Muscle of arm (tissue), 12 donors: ENCODE data around the gene PCNA. TPM values are rescaled to one million over a fixed set of nuclear protein-coding genes. Genes with fewer than 3 reads are reported as not detected.

ENCODE experiments used
- DNase-seq: peaks from one replicate; pipeline ENCODE4 v3.0.0-alpha.2; 2013
- polyA plus RNA-seq, 12 donors: library from polyadenylated mRNA; unstranded; fragments of 120-200 nt; gene quantifications; one replicate each; pipeline ENCODE4 v1.2.1, GENCODE V29; 2013; ENCODE audit not compliant: insufficient read length in 12 of 12

The PCNA gene
- polyA plus RNA-seq, 12 donors = 33.6 to 102 (median 74.2) TPM; not detected in 1

DNA sequence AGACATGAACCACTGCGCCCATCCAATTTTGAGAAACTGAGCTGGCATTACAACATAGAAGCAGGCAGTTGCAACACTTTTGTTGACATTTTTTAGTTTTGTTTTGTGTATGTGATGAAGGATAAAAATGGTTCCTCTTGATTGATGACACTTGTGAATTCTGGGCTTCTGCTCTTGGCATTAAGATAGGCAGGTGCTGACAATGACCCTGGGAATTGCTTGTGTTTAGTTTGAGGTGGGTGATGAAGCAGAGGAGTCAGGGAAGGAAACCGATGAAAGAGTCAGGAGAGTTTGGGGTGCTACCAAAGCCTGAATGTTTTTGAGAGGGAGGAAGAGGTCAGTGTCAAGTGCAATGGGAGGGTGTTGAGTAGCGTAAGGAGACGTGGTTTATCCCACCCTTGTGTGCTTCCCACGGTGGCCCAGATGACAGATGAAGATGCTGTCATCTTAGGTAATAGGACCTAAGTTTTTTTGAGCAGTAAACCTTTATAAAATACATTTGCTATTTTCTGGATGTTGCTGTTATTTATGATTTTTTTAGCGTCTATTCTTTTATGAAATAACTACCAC lies 26.4 kb upstream of the PCNA start:
- no peak for DNase-seq

DNA sequence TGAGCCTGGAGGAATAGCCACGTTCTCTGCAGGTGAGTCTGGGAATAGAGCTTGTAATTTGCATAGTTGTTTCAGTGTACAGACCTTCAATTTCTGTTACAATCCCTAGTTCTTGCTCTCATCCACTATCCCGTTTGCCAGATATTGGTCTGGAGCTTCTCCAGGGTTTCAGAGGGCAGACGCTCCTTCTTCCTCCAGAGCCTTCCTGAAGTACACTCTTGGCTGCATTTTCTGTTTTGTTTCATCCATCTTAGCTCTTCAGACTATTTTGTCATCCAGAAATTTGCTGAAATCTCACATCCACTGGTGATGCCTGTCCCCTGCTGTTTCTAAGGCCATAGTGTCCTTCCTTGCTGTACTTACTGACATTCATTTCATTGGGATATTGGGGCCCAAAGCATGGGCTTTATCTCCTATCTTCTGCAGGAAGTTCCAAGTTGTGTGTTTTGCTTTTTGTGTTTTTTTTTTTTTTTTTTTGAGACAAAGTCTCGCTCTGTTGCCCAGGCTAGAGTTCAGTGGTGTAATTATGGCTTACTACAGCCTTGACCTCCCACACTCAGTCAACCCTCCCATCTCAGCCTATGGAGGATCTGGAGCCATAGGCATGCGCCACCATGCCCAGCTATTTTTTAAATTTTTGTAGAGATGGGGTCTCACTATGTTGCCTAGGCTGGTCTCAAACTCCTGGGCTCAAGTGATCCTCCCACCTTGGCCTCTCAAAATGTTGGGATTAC lies 25.8 kb upstream of the PCNA start:
- no peak for DNase-seq

DNA sequence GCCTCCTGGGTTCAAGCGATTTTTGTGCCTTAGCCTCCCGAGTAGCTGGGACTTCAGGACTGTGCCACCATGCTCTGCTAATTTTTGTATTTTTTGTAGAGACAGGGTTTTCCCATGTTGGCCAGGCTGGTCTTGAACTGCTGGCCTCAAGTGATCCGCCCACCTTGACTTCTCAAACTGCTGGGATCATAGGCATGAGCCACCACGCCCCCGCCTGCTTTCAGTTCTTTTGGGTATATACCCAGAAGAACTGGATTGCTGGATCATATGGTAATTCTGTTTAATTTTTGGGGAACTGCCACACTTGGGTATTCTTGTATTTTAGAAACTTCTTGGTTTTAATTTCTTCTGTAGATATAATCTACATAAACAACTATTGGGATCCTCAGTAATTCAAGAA lies 24.1 kb upstream of the PCNA start:
- DNase-seq = no peak

DNA sequence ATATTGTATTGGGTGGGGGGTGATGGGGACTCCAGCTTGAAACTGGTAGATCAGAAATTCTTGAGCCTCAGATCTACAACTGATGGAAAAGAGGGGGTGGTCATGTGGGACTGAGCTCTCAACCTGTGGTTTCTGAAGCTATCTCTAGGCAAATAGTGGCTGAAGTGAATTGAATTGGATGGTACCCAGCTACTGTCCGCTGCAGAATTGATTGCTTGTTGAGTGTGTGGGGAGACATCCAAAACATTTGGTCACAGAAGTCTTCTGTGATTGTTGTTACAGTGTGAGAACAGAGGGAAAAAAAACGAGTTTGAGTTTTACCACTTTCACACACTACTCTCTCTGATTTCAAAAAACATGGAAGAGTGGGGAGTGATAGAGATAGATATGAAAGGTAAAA lies 21.9 kb upstream of the PCNA start:
- DNase-seq = no peak

DNA sequence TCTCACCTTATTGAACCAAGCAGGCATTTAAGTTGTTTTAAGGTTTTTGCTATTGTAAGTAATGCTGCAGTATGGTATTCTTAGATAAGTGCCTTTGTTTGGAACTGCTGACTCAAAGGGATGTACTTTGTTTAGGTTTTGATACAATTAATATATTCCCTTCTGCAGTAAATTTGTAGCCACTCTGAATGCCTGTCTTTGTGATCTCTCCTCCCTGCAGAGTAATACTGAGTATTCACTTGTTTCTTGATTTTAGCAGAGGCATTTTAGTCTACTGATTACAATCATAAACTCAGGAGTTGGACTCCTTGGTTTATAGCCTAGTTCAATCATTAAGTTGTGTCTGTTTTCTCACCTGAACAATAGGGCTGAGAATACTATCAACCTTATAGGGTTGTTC lies 20.4 kb upstream of the PCNA start:
- DNase-seq = no peak

DNA sequence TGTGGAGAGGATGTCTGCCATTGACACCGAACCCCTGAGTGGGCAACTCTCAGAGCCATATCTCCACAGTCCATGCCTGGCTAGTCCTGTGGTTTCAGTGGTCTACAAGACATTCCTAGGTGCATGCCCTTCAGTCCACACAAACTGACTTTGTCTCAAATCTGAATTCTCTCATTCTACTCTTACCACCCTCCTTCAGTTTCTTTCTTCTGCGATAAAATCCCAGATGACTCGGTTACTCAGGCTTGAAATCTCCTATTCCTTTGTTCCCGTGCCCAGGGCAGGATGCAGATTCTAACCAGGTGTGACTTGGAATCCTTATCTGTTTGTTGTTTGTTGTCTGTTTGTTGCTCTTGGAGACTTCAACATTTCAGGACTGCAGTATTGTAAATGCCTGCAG lies 16.3 kb upstream of the PCNA start:
- no peak for DNase-seq

DNA sequence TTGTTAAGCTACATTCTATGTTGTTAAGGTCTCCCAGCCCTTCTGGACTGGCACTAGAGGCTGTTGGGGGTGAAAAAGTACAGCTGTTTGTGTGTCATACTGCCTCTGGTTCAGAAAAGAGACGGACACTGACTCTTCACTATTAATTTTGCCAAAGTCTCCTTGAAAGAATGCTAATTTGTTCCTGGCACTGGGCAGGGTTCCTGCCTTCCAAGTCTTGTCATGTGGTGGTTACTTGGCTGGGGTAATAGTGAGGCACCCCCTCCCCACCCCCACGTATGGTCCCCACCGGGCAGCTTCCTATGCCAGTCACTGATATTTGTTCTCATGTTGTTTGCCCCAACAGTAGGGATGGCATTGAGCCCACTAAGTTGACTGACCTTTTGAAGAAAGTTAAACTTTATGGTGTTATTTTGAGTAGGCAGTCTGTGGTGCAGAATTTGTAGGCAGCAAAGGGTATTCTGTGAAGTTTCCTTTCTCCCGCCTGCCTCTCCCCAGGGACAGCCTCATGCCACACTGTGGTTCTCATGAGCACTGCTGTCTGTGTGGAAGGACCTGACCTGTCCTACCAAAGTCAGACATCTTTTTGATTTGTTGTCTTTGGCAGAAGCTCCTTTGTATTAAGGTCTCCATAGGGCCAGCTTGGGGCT lies 15.7 kb upstream of the PCNA start:
- no peak for DNase-seq

DNA sequence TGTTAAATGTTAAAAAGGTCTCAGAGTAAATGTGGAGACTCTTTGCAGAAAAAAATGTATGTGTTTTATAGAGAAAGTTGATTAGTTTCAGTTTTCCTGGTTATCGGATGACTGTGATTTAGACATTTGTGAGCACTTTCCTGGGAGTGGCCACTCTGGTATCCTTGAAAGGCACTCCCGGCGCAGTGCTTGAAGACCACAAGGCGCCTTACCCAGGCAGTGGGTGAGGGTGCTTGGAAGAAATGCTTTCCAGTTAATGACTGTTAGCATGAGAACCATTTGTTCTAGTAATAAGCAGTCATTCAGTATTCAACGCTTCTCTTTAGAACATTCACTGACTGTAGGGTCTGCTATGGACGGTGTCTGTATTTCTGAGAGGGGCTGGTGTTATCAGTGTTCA lies 14.2 kb upstream of the PCNA start:
- DNase-seq = no peak

DNA sequence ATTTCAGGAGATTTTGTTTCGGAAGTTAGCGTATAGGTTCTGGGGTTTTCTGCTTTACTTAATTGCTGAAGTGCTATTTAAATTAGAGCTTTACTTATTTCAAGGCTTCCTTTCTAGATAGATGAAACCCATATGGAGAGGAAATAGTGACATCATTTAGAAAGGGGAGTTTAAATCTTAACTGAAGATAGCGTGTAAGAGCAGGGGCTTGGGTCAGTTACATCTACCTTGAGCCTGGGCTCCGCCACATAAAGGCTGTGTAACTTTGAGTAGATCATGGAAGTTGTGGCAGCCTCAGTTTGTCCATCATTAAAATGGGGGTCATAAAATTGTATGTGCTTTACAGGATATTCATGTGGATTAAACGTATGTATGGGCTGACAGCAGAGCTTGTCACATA lies 11.7 kb upstream of the PCNA start:
- DNase-seq = no peak

DNA sequence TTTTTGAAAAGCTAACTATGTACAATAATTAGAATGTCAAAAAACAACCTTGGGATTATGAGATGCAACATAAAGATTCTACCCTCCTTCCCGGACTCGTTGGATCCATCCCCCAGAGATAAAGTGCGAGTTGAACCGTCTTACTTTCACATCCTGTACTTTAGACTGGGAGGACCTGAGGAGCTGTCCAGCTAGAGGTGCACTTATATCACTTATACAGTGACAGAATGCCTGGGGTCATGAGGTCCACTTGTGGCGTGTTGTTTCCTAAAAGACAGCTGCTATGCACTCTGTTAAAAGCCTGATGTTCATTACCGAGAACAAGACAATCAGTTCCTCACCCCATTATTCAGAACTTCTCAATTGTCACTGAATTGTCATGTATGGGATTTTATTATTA lies 9.1 kb upstream of the PCNA start:
- no peak for DNase-seq

DNA sequence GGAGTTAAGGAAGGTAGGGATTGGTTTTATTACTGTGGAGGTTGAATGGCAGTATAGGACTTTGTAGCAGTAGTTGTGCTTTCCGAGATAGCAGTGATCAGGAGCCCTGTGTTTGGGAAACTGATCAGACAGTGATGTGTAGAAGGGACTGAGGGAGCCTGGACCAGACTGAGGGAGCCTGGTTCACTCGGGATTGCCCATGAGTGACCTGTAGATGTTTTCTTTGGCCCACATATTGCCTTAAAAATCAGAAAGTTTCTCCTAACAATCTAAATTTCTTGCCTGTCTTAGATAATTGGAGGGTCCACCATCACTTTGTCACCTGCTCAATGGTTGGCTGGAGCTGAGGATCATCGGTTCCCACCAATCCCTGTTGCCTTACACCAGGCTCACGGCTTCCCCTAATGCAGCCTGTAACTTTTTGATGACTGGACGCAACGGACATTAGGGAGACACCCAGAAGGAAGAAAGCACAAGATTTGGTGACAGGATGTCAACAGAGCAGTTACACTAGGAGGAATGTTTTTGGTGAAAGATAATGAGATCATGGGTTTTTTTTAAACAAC lies 8.2 kb upstream of the PCNA start:
- no peak for DNase-seq

DNA sequence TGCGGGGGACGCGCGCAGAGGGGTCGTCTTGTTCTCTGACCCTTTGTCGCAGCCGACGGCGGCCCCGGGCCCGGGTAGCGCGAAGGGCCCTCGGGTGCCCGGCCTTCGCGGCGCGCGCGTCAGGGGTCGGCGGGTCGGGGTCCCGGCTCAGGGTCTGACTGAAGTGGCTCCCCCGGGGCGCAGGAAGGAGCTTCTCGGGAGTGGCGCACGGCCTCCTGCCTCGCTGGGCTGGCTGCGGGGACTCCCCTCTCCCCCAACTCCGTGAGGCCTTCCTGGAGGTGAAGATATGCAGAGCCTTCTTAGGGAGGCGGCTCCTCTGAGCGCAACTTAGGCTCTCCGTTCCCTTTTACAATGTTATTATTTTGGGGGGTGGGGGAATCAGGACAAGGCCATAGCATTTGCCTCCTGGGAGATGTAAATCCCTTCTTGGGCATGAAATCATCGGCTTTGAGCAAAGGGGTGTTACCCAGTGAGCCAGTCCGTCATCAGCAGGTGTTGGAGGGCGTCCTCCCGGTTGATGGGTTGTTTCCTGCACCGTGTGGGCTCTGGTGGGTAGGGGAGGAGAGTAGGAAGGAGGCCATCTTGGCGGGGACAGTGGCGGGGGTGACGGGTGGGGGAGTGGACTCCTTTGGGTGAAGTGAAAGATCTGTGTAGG lies 7.6 kb upstream of the PCNA start:
- peak; percentile 45 for DNase-seq

DNA sequence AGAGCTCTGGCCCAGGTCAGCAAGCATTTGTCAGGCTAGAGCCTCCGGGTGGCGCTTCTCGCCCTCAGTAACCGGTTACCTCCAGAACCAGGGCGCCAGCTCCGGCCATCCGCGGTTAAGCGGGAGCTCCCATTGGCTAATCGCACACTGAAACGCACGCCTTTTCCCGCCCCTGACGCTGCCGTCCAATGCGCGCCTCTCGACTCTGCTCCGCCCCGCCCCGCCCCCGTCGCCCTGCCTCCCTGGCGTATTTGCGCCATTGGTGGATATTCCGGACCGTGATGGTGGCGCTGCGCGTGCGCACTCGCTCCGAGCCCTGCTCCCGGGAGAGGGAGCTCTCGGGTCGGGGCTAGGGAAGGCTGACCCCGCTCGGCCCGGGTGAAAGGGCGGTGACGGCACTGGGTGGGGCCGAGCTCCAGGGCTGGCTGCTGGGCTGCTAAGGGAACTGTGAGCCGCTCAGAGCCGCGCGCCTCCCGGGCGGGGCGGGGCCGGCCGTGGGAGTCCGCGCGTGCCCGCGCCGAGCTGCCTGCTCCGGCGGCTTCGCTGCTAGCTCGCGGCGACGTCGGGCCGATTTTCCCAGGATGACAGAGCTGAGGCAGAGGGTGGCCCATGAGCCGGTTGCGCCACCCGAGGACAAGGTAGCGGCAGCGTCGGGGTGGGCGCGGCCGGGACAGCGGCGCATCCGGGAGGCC lies 6.9 kb upstream of the PCNA start, which contains the start of gene CDS2:
CDS2 (plus strand) TSS at position 497 of the 692 bp plus-strand sequence; CDS start at position 582, 85 bp downstream.
- peak; percentile 99 for DNase-seq

DNA sequence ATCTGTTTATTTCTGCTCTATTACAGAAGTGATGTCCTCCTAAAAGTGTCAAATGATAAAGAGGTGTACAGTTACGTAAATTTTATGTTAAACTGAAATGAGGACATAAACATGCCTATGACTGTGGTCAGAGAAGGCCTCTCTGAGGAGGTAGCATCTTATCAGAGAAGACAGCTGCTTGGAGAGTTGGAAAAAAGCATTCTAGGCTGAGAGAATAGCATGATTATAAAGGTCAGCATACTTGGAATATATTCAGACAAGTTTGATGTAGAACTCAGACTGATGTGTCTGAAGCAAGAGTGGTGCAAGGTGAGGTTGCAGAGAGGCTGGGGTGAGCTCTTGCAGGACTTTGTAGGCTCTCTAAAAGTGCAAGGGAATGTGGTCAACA lies 3.1 kb upstream of the PCNA start:
- DNase-seq = no peak

DNA sequence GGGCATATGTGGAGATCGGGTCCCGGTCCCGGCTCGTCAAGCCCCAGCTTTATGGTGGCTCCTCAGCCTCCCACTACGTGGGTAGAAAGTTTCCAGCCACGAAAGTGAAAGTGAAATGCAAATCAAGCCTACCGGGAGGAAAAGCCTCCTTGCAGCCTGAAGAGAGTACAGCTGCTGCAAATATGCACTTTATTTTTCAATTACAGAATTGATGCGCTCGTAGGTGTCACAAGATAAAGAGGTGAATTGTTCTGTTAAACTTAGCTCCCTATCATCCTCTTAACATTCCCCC lies 373 bp upstream of the PCNA start:
- no peak for DNase-seq

DNA sequence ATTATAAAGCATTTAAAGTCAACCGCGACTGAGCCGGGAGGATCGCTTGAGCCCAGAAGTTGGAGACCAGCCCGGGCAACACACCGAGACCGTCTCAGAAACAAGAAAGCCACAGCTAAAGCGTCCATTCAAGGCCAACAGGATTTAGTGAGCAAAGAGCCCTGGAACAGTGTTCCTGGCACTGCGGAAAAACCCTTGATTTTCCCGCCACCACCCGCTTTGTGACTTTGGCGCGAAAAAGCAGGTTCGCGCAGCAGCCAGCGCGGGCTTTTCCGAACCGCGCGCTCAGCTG lies 669 bp downstream of the PCNA start:
- DNase-seq = no peak

DNA sequence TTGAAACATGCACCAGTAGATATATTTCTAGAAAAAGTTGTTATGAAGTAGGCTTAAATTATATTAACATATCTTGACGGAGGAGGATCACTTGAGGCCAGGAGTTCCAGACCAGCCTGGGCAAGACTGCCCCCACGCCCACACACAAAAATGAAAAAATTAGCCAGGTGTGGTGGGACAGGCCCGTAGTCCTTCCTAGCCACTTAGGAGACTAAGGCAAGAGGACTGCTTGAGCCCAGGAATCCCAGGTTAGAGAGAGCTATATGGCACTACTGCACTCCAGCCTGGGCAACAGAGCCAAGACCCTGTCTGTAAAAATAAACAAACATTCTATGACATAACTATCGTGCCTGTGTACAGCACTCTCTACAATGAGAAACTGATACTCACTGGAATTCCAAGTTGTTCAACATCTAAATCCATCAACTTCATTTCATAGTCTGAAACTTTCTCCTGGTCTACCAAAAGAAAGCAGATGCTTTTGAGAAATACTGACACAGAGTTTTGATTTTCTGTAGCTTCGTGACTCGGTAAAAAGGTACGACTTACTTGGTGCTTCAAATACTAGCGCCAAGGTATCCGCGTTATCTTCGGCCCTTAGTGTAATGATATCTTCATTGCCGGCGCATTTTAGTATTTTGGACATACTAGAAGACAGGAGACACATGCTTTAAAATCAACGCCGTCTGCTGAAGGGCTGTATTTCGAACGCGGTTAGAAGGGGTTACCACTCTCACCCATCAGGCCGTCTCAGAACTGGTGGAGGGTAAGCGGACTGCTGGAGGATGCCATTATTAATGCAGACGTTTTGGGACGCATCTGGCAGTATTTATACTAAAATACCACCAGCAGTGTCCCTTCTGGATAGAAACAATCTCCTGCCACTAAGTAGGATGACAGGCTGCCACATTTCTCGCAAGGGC lies 1.3 kb downstream of the PCNA start:
- no peak for DNase-seq

DNA sequence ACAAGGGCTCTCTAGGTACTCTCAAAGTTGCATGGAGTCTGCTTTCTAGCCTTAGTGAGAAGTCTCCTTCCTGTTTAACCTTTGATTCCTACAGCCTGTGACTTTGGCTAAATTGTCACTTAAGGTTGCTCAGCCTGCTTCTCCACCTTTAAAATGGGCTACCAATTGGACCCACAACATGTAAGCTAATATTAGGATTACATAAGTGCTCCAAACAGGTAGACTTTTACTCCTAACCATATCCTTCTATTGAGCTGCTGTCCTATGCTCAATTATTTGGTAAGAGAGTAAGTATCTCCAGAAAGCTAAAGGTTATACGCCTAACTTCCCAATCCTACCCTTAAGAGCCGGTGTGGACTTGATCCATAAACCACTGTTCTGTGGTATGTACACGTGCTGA lies 2.9 kb downstream of the PCNA start:
- no peak for DNase-seq

DNA sequence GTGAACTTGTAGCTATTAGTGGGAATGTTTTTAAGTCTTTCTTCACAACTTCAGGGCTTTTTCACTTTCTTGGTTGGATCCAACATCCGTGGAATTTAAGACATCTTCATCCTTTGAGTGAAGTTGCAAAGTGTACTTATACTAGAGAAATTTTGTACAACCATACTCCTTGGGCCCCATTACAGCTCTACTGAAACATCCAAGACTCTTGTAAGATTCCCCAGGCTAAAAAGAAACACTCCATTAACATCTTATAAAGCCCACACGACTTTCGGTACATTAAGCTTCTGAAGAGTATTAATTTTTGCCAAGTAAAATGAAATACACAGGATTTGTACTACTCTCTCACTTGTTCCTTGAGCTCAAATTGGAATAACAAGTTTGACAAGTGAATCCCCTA lies 5.4 kb downstream of the PCNA start:
- DNase-seq = no peak

DNA sequence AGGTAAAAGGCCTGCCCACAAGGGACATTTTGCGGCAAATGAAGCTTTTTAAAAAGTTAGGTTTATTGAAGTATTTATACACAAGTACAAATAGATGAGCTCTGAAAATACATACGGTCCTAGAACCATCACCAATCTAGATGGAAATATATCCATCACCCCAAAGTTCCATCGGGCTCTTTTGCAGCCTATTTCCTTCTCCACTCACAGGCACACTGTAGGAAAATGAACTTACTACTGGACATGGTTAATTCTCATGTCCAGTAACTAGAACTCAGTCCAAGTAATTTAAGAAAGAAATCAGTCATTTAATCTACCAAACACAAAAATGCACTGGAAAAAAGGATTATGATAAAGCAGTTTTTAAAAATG lies 6.2 kb downstream of the PCNA start:
- no peak for DNase-seq

DNA sequence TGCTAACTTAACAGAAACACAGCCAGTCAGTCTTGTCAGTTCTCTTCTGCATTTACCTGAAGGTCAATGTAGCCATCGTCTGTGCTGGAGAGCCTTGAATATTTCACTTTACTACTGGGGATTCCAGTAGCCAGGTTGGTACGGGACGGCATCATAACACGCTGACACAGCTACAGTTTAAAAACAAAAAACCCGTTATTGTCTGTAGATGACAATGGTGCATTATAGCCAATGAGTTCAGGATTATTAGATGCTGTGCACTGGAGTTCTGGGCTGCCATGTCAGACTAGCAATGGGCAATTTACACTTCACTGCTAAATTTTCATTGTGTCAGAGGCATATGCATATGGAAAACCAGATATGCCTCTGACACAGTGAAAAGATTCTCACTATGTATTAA lies 10.5 kb downstream of the PCNA start:
- no peak for DNase-seq
